ENCODE results near the gene MRFAP1L1. TPM values are rescaled to one million over a fixed set of nuclear protein-coding genes. Genes with fewer than 3 reads are reported as not detected.

Gene MRFAP1L1
- total RNA-seq, 6 donors from 2014 or later = 24.6 to 71.3 (median 50.8) TPM

DNA sequence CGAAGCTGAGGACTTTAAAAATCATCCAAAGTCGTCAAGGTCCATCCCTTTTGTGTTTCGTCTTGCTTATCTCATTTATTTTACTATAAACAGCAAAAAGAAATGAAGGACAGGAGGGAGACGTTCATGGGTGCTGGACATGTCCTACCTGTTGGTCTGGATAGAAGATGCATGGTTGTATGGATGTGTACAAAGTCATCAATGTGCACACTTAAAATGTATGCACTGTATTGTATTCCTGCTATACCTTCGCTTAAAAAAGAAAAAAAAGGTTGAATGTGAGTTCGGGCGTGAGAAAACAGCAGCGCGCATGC, 6.0 kb upstream of the MRFAP1L1 start:
- no peak for ATAC-seq (ENCODE audit: low FRiP score in 2 of 2)
- Histone ChIP-seq H3K27me3 (no peaks in the 10 kb centered on the region), H3K9me3 (no peaks in the 10 kb centered on the region), H3K27ac (peak overlapping the region; percentile 87 to 97 (median 90)), H3K4me1 (peaks cover 24 to 36% (median 25%) of the 10 kb centered on the region in 4 donors), H3K4me3 (peak overlapping the region; percentile 68 to 99 (median 82)), H3K36me3 (no peaks in the 10 kb centered on the region)
- WGBS, 2 donors = 9 to 13% methylated on average over 9 of the region's 9 CpGs
- TF ChIP-seq POLR2AphosphoS5 (IDR thresholded peaks at IDR 0.05) = no peak
- no peak for TF ChIP-seq POLR2A (IDR thresholded peaks at IDR 0.05)
- no peak for TF ChIP-seq EP300 (IDR thresholded peaks at IDR 0.05)
- TF ChIP-seq CTCF (IDR thresholded peaks at IDR 0.05) = no peak
- DNase-seq = no peak

- Histone ChIP-seq H3K27ac (no peak overlapping the region), H3K36me3 (no peaks in the 10 kb centered on the region)
- 81 to 89% methylated on average over 1 of the region's 1 CpG for WGBS, 2 donors
These were observed 5.3 kb upstream of the MRFAP1L1 start for GRCh38 chr4:6714954-6715353.

DNA sequence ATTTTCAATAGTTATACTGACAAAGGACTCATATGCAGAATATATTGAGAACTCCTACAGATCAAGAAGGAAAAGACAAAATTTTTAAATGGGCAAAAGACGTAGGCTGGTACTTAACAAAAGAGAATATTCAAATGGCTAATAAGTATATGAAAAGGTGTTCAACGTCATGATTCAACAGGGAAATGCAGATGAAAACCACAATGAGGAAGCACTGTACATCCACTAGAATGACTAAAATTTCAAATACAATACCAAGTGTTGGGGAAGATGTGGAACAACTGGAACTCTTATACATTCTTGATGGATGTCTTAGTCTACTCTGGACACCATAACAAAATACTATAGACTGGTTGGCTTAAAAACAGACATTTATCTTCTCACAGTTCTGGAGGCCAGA, 1.3 kb upstream of the MRFAP1L1 start:
- H3K27me3 ChIP-seq = no peaks in the 10 kb centered on the region
- TF ChIP-seq CTCF (IDR thresholded peaks at IDR 0.05) (no peak), POLR2A (IDR thresholded peaks at IDR 0.05) (no peak), POLR2AphosphoS5 (IDR thresholded peaks at IDR 0.05) (no peak), EP300 (IDR thresholded peaks at IDR 0.05) (no peak)
- no peak overlapping the region for H3K27ac ChIP-seq
- WGBS, 2 donors = 70 to 82% methylated on average over 2 of the region's 2 CpGs
- no peak overlapping the region for H3K4me3 ChIP-seq
- H3K4me1 ChIP-seq = peaks cover 32 to 46% (median 40%) of the 10 kb centered on the region in 4 donors
- no peak for ATAC-seq (ENCODE audit: low FRiP score in 2 of 2)
- DNase-seq = no peak
- H3K36me3 ChIP-seq = peaks cover 0 to 8% (median 0%) of the 10 kb centered on the region in 4 donors
- no peaks in the 10 kb centered on the region for H3K9me3 ChIP-seq

More at GRCh38 chr4:6714954-6715353, 5.3 kb upstream of the MRFAP1L1 start:
- Histone ChIP-seq H3K4me3 (no peak overlapping the region), H3K9me3 (no peaks in the 10 kb centered on the region), H3K27me3 (no peaks in the 10 kb centered on the region), H3K4me1 (peaks cover 22 to 37% (median 25%) of the 10 kb centered on the region in 4 donors)
- DNase-seq (no peak), ATAC-seq (ENCODE audit: low FRiP score in 2 of 2) (no peak)
- no peak for TF ChIP-seq CTCF (IDR thresholded peaks at IDR 0.05)
- no peak for TF ChIP-seq POLR2AphosphoS5 (IDR thresholded peaks at IDR 0.05)

DNA sequence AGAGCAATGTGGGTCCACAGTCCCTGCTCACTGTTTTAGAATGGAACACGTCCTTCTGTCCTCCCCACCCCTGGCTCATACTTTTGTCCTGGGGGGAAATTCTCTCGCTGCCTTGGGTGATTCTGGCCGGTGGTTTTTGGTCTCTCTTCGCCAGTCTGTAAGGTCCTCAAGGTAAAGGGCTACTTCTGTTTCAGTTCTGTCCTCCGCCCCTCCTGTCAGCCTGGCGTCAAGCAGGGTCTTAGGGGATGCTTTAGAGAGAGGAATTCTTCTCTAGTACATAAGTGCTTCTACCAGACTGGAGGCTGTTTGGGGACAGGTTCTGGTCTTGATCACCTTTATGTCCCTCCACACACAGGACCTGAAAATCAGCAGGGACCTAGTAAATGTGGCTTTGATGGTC, 617 bp upstream of the MRFAP1L1 start:
- no peak for DNase-seq
- TF ChIP-seq EP300 (IDR thresholded peaks at IDR 0.05) (no peak), POLR2A (IDR thresholded peaks at IDR 0.05) (no peak), POLR2AphosphoS5 (IDR thresholded peaks at IDR 0.05) (no peak), CTCF (IDR thresholded peaks at IDR 0.05) (no peak)
- Histone ChIP-seq H3K27me3 (no peaks in the 10 kb centered on the region), H3K4me1 (peaks cover 30 to 46% (median 37%) of the 10 kb centered on the region in 4 donors), H3K9me3 (no peaks in the 10 kb centered on the region), H3K27ac (peak overlapping the region; percentile 79 to 93 (median 88)), H3K36me3 (peaks cover 0 to 8% (median 0%) of the 10 kb centered on the region in 4 donors), H3K4me3 (peak overlapping the region; percentile 19 to 80 (median 64))
- peak in 1 of 2 donors; percentile 3 for ATAC-seq (ENCODE audit: low FRiP score in 2 of 2)
- WGBS, 2 donors = 3 to 11% methylated on average over 6 of the region's 6 CpGs

- 87 to 90% methylated on average over 5 of the region's 5 CpGs for WGBS, 2 donors
These were observed 3.5 kb downstream of the MRFAP1L1 start for GRCh38 chr4:6706173-6706572.

More at GRCh38 chr4:6706173-6706572, 3.5 kb downstream of the MRFAP1L1 start:
- Histone ChIP-seq H3K27me3 (no peaks in the 10 kb centered on the region), H3K36me3 (peaks cover 0 to 8% (median 4%) of the 10 kb centered on the region in 4 donors), H3K27ac (no peak overlapping the region), H3K9me3 (no peaks in the 10 kb centered on the region), H3K4me3 (no peak overlapping the region), H3K4me1 (peaks cover 30 to 52% (median 37%) of the 10 kb centered on the region in 4 donors)
- TF ChIP-seq POLR2A (IDR thresholded peaks at IDR 0.05) = no peak
- no peak for TF ChIP-seq EP300 (IDR thresholded peaks at IDR 0.05)
- no peak for TF ChIP-seq CTCF (IDR thresholded peaks at IDR 0.05)
- TF ChIP-seq POLR2AphosphoS5 (IDR thresholded peaks at IDR 0.05) = no peak
- no peak for DNase-seq
- ATAC-seq (ENCODE audit: low FRiP score in 2 of 2) = no peak

Measured in upper lobe of left lung (tissue), 6 donors.